GM21737 (cell line): Measurements from ENCODE around the gene ALG14.
"Not testable (repeated sequence)": the region's sequence is repeated elsewhere in the genome, so short reads cannot be mapped to it uniquely, and the experiment has no call there.

Experiments
- ATAC-seq: cut with Tn5 transposase; IDR thresholded peaks from one replicate; pipeline ENCODE4 v1.9.1; 2021; ENCODE audit warnings: mild to moderate bottlenecking, moderate library complexity; ENCODE audit not compliant: unreplicated experiment

ALG14 gene

DNA sequence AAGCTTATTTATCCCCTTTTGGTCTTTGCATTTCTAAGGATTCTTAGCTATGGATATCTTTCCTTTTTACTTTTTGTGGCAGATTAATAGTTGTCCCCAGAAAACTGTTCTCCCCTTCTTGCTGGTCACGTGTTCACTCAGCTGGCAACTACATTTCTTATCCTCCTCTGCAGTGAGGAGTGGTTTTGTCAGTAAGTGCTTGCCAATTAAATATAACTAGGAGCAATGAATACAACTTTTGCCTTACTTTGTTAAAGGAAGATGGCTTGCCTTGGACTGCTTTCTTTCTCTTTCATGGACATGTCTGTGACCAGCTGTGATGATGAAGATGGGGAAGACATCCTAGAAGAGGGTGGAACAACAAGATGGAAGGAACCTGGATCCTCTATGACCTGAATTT is 15.6 kb upstream of the ALG14 start:
- no peak for ATAC-seq

DNA sequence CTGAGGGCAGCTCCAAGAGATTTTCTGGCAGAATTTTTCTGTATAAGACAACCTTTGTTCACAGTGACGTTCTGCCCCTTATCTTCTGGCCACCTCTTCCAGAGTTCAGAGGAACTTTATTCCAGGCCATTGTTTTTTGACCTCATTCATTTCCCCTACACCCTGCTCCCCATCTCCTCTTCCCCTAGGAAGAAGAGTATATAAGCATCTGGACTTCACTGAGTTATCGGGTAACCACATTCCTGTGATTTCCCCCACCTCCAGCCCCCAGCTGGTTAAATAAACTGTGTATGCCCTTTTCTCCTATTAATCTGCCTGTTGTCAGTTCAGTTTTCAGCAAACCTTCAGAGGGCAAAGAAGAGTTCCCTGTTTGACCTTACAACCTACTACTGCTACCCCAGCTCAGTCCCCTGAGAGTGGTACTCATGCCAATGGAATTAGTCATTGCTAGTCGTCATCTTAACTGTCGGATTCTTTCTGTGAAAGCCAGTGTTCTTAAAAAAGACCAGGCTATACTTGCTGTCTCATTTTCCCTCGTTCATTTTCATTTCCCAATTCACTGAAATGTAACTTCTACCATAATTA is 14.3 kb upstream of the ALG14 start:
- ATAC-seq, result no peak

DNA sequence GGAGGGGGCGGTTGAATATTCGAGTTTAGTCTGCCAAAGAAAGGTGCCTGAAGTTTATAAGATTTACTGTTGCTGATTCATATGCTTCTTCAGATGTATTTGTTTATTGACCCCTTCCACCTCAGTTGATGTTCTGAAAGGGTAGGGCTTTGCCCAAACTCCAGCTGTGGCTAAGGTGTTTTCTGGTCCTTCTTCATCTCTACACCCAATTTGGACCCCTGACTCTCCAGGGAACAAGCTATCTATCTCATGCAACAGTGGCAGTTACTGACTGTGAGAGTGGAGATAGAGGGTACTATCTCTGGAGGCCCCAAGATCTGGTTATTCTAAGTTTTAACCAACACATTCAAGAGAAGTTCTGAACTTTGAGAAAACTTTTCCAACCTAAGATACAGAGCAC is 12.6 kb upstream of the ALG14 start:
- no peak for ATAC-seq

DNA sequence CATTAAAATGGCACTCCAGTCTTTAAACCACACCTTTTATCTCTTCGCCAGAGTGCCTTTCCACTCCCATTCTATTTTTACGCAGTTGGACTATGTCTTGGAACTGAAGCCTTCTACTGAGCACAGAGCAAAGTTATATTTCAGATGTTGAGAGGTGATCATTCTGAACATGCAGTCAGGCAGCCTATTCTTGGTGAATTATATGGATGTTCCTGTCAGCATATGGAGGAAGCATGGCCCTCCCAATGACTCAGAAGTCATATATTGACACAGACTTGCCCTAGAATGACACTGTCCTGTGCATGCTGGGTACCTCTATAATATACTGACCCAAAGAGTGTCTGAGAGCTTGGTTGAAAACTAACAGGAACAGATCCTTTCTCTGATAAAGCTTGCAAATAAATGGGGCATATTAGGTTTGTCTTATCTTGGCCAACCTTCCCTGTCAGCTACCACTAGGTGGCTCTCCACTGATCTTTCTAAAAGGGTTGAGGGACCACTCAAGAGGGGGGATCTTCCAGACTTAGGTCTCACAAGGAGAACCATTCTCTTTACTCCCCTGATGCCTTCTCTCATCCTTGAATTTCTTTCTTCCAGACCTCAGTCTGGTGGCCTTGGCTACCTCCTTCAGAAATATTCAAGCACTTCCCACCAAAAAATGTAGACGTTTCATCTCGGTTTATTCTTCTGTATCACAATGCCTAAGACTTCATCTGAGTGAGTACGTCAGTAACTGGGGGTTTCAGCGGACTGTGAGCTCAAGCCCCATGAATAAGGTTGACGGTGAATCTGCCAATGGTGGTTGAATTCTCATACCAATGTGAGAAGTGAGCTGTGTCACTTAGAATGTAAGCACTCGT is 11.8 kb upstream of the ALG14 start:
- no peak for ATAC-seq

DNA sequence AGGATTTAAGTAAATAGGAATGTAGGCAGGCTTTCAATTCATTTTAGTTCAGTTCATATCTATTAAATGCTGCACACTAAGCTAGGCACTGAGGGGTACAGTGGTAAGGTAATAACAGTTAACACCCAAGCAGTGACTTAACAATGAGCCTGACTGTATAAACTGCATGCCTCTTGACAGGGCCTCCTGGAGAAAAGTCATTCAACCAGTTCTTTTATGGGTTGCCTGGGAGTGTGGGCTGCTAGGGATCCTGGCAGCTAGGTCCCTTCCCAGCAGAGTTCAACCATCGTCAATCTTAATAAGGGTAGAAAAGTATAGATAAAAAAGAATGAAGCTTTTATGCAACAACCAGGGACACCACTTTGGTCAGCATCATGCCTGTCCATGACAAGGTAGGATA is 8.1 kb upstream of the ALG14 start:
- no peak for ATAC-seq

DNA sequence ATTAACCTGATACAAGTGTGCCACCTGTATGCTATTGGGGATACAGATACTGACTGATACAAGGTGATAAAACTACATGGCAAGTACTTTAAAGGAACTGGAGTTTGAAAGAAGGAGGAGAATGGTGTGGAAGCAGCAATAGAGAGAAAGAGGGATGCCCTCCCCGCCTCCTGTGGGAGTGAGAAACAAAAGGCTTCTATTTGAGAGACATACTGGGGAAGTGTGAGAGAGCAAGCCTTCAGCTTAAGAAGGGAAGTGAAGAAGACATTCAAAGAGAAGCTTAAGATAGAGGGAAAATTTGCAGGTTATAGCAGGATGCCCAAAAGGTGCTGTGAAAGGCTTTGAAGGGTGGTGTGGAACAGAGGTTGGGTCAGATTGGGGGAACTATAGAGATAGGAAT is 7.7 kb upstream of the ALG14 start:
- ATAC-seq, result no peak

DNA sequence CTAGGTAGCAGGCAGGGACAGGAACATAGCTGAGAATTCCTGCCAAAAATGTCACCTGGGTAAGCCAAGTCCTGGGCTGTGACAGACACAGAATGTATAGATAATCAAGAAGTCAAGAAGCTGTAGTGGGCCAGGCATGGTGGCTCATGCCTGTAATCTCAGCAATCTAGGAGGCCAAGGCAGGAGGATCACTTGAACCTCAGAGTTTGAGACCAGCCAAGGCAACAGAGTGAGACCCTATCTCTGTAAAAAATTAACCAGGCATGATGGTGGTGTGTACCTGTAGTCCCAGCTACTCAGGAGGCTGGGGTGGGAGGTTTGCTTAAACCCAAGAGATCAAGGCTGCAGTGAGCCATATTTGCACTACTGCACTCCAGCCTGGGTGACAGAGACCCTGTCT is 3.3 kb upstream of the ALG14 start:
- no peak for ATAC-seq

DNA sequence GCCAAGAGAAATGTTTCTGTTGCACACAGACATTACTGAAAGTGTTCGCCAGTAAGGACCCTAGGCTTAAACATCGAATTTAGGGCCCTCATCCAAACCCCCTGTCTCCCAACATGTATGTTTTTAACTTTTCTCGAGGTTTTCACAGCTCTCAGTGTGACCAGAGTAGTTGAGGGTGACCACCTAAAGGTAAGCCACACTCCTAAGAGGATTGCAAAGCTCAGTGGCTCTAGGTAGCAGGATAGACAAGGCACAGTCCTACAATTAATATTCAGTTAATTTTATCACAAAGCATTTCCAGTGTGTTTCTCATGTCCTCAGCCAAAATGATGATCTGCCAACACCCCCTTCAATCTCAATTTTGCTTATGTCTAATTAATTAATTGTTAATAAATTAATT is 695 bp upstream of the ALG14 start:
- no peak for ATAC-seq

DNA sequence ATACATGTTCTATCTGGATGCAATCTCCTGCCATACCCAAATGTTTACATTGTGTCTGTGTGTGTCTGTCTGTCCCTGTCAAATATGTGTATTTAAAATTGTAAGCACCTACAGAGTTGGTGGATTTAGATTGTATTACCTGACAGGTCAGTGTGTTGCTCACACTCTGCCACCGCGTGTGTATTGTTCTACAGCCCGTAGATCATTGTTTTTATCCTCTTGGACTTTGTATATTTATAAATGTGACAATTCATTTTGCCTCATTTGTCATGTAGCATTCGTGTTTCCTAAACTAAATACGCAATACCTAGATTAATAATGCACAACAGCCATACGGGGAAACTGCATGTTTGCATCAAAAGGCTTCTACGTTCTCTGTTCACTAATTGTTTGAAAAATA is 634 bp downstream of the ALG14 start:
- ATAC-seq, result no peak

DNA sequence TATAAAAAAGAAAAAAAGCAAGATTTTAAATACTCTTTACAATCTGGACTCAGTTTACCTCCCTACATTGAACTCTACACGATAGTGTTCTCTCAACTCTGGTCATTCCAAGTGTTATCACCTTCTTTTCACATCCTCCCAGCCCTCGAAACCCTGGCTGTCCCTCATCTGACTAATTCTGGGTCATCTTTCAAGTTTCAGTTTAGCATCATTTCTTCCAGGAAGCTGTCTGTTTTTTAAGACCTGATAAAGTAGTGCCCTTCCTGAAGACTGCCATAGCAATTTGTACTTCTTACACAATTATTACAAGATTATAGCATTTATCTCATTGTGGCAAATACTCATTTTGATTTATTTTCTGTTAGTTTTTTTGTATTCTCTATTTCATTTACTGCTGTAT is 1.2 kb downstream of the ALG14 start:
- no peak for ATAC-seq

DNA sequence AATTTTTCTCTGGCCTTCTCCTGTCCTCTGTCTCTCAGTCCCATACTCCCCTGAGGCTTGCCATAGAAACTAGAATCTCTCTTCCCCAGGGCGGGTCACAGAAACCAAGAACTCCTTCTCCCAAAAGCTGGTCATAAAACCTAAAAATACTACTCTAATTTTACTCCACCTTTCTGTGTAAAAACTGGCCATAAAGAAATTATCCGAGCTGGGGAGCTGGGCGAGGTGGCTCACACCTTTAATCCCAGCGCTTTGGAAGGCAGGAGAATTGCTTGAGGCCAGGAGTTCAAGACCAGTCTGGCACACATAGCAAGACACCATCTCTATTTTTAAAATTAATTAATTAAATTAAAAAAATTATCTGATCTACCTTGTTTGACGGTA is 3.0 kb downstream of the ALG14 start:
- ATAC-seq, result no peak

DNA sequence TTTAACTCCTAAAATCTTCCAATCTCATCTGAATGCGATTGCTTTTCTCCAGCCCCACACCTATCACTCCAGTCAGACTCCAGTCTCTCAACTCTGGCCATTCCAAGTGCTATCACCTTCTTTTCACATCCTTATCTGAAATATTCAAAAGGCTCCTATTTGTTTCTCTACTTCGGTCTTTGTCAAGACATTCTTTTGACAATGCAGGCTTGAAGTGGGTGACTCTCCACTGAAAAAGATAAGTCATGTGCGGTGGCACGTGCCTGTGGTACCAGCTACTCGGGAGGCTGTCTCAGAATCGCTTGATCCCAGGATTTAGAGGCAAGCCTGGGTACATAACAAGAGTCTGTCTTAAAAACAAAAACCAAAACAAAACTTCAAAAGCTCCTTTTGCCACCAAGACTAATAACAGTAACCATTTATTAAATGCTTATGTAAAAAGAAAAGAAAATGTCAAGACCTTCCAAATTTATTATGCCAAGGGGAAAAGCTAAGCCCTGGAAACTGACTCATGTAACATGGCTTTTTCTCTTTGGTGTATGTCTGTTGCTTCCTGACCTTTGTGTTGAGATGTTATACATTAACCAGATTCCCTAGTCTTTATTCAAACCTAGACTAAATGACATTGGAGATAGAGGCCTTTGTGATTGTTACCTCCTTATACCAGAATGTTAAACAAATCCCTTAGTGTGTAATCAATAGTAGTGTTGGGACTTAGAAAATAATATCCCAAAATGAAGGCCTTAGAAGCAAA is 3.6 kb downstream of the ALG14 start:
- no peak for ATAC-seq

DNA sequence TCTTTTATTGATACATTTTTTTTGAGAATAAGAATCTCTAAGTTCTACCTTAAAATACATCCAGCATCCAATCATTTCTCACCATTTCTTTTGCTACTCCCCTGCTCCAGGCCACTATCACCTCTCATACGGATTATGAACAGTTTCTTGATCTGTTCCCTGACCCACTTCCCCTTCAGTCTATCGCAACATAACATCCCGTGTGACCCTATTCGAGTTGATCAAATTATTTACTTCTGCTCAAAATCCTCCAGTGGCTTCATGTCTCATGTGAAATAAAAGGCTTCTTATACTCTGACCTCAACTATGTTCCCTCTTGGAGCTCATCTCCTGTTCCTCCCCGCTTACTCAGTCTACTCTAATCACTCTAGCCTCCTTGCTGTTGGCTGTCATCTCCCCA is 5.2 kb downstream of the ALG14 start:
- ATAC-seq, result no peak

DNA sequence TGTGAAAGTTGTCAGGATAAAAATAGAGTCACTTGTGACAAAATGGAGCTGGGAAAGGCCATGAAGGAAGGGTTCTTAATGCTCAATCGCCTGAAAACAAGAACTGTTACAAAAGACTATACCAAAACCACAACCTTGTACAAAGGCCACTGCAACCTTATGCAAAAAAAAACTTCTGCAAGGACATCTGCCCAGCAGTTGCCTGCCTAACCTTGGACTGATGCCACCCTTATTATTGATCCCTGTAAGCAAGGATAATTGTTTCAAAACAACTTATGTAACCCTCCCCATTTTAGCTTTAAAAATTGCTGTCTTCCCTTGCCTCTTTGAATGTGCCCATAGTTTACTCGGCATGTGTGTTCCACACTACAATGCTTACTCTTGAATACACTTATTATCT is 5.7 kb downstream of the ALG14 start:
- ATAC-seq, result no peak

DNA sequence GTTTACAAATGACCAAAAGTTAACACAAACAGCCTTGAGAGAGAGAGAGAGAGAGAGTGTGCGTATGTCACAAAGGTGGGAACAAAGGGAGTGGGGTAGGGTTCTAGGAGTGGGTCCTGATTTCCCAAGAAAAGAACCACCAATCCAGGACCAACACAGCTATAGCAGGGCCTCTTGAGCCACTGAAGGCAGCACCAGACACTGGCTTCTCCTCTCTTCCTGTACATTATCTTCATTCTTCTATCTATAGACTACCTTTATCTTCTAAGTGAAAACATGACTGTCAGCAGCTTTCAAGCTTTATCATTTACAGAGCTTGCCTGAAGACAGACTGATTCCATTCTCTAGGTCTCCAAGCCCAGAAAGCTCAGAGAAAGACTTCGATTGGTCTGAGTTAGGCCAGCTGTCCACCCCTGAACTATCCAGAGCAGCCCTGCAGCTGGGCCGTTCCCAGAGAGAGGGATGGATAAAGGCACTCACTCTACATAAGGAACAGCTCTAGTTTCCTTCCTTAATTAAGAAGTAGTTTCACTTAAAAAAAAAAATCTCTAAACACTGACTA is 11.2 kb downstream of the ALG14 start:
- ATAC-seq, result no peak

DNA sequence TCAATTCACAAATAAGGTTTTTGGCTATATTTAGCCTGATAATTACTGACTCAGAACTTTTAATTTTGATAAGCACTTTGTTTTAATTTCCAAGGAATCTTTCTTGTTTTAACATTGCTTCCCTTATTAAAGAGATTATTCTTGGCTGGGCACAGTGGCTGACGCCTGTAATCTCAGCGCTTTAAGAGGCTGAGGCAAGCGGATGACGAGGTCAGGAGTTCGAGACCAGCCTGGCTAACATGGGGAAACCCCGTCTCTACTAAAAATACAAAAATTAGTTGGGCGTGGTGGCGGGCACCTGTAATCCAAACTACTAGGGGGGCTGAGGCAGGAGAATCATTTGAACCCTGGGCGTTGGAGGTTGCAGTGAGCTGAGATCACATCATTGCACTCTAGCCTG is 13.8 kb downstream of the ALG14 start:
- no peak for ATAC-seq

DNA sequence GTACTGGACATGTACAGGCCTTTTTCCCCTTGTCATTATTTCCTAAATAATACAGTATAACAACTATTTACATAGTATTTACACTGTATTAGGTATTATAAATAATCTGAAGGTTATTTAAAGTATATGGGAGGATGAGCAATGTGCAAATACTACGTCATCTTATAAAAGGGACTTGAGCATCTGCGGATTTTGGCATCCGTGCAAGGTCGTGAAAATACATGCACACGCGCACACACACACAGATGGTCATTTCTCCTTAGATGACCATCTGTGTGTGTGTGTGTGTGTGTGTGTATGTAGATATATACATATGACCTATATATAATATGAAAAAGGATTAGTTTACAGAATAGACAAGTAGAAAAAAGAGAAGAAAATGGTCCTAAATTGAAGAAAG is 15.4 kb downstream of the ALG14 start:
- no peak for ATAC-seq

DNA sequence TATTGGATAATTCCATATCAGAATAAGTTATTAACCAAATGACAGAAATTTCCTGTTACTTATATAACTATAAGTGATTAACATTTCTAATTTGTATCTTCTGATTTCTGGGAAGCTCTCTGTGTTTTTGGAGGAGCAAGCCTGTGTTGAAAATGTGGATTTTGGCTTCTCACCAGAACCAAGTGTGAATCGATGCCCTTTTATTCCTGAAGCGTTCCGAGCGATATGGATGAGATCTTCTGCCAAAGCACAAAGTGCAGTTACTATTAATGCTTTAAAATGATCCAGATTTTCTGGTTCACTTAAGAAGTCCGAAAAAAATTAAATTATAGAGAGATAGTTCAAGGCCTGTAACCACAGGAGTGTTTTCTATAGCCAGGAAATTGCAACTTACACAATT is 22.8 kb downstream of the ALG14 start:
- ATAC-seq, result no peak

DNA sequence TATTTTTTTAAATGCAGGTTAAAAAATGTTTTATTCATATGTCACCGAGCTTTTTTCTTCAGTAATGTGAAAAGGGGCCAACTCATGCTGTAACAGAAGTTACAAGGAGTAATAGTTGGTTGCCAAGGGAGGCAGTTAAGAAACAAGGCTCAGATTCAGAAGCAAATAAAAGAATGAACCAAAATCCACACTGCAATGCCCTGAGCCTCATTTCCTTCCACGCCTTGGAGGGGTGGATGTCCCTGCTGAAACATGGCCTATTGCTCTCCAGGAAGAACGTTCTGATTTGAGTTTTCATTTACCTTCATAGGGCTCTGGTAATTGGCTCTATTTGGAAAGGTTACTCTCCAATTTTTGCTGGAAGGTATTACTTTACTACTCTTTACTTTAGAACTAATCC is 24.4 kb downstream of the ALG14 start:
- ATAC-seq, result no peak

DNA sequence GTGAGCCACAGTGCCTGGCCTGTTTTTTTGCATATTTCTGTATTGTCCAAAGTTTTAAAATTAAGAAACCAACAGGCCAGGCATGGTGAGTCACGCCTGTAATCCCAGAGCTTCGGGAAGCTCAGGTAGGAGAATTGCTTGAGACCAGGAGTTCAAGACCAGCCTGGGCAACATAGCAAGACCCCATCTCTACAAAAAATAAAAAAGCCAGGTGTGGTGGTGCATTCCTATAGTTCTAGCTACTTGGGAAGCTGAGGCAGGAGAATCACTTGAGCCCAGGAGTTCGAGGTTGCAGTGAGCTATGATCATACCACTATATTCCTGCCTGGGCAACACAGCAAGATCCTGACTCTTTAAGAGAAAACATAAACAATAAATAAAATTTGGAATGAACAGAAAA is 25.1 kb downstream of the ALG14 start:
- ATAC-seq, result not testable (repeated sequence)

DNA sequence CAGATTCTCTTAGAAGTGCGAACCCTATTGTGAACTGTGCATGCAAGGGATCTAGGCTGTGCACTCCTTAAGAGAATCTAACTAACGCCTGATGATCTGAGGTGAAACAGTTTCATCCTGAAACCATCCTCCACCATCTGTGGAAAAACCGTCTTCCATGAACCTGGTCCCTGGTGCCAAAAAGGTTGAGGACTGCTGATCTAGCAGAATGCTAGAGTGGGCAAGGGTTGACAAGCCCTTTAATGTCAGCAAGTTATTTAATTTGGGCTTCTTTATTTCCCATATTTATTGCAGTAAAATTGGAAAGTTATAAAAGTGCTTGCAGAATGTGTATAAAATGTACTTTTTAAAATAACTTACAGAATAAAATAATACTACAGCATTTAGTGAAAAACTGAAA is 26.4 kb downstream of the ALG14 start:
- ATAC-seq, result no peak
